ENCODE results near the gene BCL2L12.
"Not testable (repeated sequence)": the region's sequence is repeated elsewhere in the genome, so short reads cannot be mapped to it uniquely, and the experiment has no call there.

Gene BCL2L12

DNA sequence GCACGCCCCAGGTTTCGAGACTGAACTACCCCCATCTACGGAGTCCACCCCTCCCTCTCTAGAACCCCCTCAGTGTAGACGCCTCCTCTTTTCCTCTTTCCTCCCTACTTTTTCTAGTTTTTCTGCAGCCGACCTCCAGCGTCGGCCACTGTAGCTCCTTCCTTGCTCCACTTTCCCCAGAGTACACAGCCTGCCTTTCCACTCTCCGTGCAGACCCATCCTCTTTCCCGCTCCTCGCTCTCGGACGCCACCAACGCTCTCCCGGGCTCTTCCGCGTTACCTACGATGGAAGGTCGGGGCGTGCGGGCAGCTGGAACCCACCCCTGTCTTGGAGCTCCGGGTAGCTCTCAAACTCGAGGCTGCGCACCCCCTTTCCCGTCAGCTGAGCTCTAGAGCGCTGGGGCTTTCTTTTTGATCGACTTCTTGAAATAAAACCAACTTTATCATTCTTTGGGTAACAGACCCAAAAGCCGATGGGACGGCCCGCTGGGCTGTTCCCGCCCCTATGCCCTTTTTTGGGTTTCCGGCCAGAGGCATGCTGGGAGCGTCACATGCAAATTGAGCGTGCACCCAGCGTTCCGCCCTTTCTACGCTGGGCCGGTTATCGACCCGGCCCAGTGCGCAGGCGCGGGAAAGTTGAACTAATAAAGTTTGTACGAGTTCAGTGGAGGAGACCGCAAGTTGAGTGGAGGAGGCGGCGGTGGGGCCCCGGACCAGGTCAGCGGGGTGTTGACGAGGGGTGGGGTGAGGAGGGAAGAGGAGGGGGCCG, at the start of gene BCL2L12, which contains the start of gene IRF3:
BCL2L12 (plus strand) TSS at position 583 of the 769 bp plus-strand sequence. CDS start 760 bp downstream, outside the sequence.
IRF3 (minus strand) TSS at position 507 of the 769 bp plus-strand sequence. CDS start 1,019 bp downstream, outside the sequence.
- CTCF ChIA-PET, result interaction anchor here (0.9 to 5.3 kb wide), 4 partner anchors 9 to 163 kb away, joined by 3 to 48 read pairs (median 6); no protein-coding TSS in a partner anchor
- TF ChIP-seq, protein P1, sequence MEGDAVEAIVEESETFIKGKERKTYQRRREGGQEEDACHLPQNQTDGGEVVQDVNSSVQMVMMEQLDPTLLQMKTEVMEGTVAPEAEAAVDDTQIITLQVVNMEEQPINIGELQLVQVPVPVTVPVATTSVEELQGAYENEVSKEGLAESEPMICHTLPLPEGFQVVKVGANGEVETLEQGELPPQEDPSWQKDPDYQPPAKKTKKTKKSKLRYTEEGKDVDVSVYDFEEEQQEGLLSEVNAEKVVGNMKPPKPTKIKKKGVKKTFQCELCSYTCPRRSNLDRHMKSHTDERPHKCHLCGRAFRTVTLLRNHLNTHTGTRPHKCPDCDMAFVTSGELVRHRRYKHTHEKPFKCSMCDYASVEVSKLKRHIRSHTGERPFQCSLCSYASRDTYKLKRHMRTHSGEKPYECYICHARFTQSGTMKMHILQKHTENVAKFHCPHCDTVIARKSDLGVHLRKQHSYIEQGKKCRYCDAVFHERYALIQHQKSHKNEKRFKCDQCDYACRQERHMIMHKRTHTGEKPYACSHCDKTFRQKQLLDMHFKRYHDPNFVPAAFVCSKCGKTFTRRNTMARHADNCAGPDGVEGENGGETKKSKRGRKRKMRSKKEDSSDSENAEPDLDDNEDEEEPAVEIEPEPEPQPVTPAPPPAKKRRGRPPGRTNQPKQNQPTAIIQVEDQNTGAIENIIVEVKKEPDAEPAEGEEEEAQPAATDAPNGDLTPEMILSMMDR (IDR thresholded peaks at IDR 0.05; ENCODE audit: insufficient read depth, low read length, missing control alignments), result peak; percentile 4
- POLR2A ChIA-PET, result interaction anchor here (1.3 to 2.1 kb wide), 5 partner anchors 10 to 75 kb away, joined by 4 to 17 read pairs (median 8); partner anchors contain the start of genes PRMT1 and SCAF1
- peak; percentile 68 for DNase-seq (ENCODE audit: low read depth, low spot score)
- H3K4me3 ChIP-seq (ENCODE audit: low read depth, low read length), result peak within 1 kb of the TSS; percentile 96

DNA sequence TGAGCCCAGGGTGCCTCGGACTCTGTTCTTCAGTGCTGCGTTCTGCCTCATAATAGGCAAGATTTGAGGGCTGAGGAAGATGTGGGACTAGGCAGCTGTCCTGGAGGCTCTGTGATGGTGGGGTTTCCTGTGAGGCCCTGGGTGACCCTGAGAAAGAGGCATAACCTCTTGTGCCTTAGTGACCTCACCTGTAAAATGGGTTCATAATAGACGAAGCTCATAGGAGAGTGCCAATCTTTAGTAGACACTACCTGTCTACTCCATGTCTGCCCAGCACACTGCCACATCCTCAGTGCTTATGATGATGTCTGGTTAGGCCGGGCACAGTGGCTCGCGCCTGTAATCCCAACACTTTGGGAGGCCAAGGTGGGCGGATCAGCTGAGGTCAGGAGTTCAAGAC, 49.2 kb upstream of the BCL2L12 start:
- TF ChIP-seq, protein P1 (IDR thresholded peaks at IDR 0.05; ENCODE audit: insufficient read depth, low read length, missing control alignments), result no peak
- no peak for DNase-seq (ENCODE audit: low read depth, low spot score)
- CTCF ChIA-PET, result interaction anchor here (0.9 to 1.1 kb wide), 2 partner anchors 21 to 46 kb away, joined by 3 read pairs; no protein-coding TSS in a partner anchor
- H3K4me3 ChIP-seq (ENCODE audit: low read depth, low read length), result no peak overlapping the region
- POLR2A ChIA-PET, result interaction anchor here (1.3 kb wide), 1 partner anchor 24 kb away, joined by 5 read pairs; the partner anchor contains the start of gene RRAS

DNA sequence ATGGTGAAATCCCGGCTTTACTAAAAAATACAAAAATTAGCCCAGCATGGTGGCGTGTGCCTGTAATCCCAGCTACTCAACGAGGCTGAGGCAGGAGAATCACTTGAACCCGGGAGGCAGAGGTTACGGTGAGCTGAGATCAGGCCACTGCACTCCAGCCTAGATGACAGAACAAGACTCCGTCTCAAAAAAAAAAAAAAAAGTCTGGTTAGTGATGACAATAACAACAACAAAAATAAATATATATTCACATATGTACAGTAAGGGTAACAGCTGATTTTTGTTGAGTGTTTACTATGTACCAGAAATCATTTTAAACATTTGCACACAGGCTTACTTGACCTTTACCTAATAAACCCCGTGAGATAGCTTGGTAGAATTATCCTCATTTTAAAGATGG, 48.8 kb upstream of the BCL2L12 start:
- CTCF ChIA-PET, result interaction anchor here (0.9 kb wide), 1 partner anchor 47 kb away, joined by 3 read pairs; no protein-coding TSS in a partner anchor

DNA sequence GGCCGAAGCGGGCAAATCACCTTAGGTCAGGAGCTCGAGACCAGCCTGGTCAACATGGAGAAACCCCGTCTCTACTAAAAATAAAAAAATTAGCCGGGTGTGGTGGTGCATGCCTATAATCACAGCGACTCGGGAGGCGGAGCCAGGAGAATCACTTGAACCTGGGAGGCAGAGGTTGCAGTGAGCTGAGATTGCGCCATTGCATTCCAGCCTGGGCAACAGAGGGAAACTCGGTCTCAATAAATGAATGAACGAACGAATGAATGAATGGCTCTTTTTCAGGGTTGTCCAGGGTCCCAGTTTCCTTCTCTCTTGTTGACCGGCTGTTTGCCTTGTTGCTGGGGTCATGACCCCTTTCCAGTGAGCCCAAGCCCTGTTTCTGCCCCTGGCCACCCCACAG, 47.9 kb upstream of the BCL2L12 start:
- ChIA-PET POLR2A (interaction anchor here (1.5 kb wide), 1 partner anchor 16 kb away, joined by 3 read pairs; no protein-coding TSS in a partner anchor), CTCF (interaction anchor here (0.6 to 1.8 kb wide), 3 partner anchors 13 to 71 kb away, joined by 3 to 8 read pairs (median 4); no protein-coding TSS in a partner anchor)
- DNase-seq (ENCODE audit: low read depth, low spot score); H3K4me3 ChIP-seq (ENCODE audit: low read depth, low read length): not testable (repeated sequence)

More for the DNA sequence above, 48.8 kb upstream of the BCL2L12 start:
- POLR2A ChIA-PET, result interaction anchor here (1.3 kb wide), 1 partner anchor 23 kb away, joined by 5 read pairs; the partner anchor contains the start of gene RRAS
- H3K4me3 ChIP-seq (ENCODE audit: low read depth, low read length), result no peak overlapping the region
- no peak for DNase-seq (ENCODE audit: low read depth, low spot score)
- TF ChIP-seq, protein P1 (IDR thresholded peaks at IDR 0.05; ENCODE audit: insufficient read depth, low read length, missing control alignments), result no peak

- TF ChIP-seq, protein P1 (IDR thresholded peaks at IDR 0.05; ENCODE audit: insufficient read depth, low read length, missing control alignments), result no peak
- DNase-seq (ENCODE audit: low read depth, low spot score), result no peak
- POLR2A ChIA-PET, result interaction anchor here (0.9 kb wide), 1 partner anchor 15 kb away, joined by 3 read pairs; no protein-coding TSS in a partner anchor
- H3K4me3 ChIP-seq (ENCODE audit: low read depth, low read length), result no peak overlapping the region
- CTCF ChIA-PET, result no interaction called here
These were observed 40.5 kb upstream of the BCL2L12 start for GRCh38 chr19:49624967-49625910.

GRCh38 chr19:49626226-49626625, 39.5 kb upstream of the BCL2L12 start:
- CTCF ChIA-PET, result no interaction called here
- no peak overlapping the region for H3K4me3 ChIP-seq (ENCODE audit: low read depth, low read length)
- POLR2A ChIA-PET, result no interaction called here
- no peak for DNase-seq (ENCODE audit: low read depth, low spot score)
- TF ChIP-seq, protein P1 (IDR thresholded peaks at IDR 0.05; ENCODE audit: insufficient read depth, low read length, missing control alignments), result no peak
